ENCODE data around the gene PPIL1. TPM values are rescaled to one million over a fixed set of nuclear protein-coding genes. Genes with fewer than 3 reads are reported as not detected.

Gene PPIL1
- total and polyA plus RNA-seq, 10 of the 15 experiments (the other 5 are each of a cell fraction or from before 2014, with no cell fraction given): 39.5 to 95.8 (median 70.5) TPM

- TF ChIP-seq, protein P1, sequence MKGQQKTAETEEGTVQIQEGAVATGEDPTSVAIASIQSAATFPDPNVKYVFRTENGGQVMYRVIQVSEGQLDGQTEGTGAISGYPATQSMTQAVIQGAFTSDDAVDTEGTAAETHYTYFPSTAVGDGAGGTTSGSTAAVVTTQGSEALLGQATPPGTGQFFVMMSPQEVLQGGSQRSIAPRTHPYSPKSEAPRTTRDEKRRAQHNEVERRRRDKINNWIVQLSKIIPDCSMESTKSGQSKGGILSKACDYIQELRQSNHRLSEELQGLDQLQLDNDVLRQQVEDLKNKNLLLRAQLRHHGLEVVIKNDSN (IDR thresholded peaks at IDR 0.05; ENCODE audit: borderline replicate concordance, extremely low read length, insufficient read depth, low read depth, low read length): no peak
- TF ChIP-seq SPI1 (IDR thresholded peaks at IDR 0.05; ENCODE audit: borderline replicate concordance, insufficient read depth, low read depth, low read length): no peak
- no peak for TF ChIP-seq MEF2B (IDR thresholded peaks at IDR 0.05; ENCODE audit: partially characterized antibody, poor library complexity, severe bottlenecking)
- no peak for TF ChIP-seq PAX5 (IDR thresholded peaks at IDR 0.05; ENCODE audit: borderline replicate concordance, low read depth, low read length)
- no peak for TF ChIP-seq HDAC2 (IDR thresholded peaks at IDR 0.05)
- no peak for TF ChIP-seq BHLHE40 (IDR thresholded peaks at IDR 0.05; ENCODE audit: borderline replicate concordance in 1 of 2, low read depth in 2 of 2, low read length in 1 of 2)
- TF ChIP-seq GABPA (IDR thresholded peaks at IDR 0.05; ENCODE audit: low read depth): no peak
- no peak for TF ChIP-seq CHD4 (IDR thresholded peaks at IDR 0.05)
- no peak for TF ChIP-seq KDM1A (IDR thresholded peaks at IDR 0.05; ENCODE audit: borderline replicate concordance)
- TF ChIP-seq RAD21 (IDR thresholded peaks at IDR 0.05; ENCODE audit: insufficient read depth, low read depth, low read length): no peak
- TF ChIP-seq FOXK2 (IDR thresholded peaks at IDR 0.05): no peak
- no peak for TF ChIP-seq TBL1XR1 (IDR thresholded peaks at IDR 0.05; ENCODE audit: low read depth, low read length)
- no peak for TF ChIP-seq CHD2 (IDR thresholded peaks at IDR 0.05; ENCODE audit: borderline replicate concordance, low read depth, low read length)
- no peak for TF ChIP-seq RFX5 (IDR thresholded peaks at IDR 0.05; ENCODE audit: low read depth, low read length)
- TF ChIP-seq, protein P2, sequence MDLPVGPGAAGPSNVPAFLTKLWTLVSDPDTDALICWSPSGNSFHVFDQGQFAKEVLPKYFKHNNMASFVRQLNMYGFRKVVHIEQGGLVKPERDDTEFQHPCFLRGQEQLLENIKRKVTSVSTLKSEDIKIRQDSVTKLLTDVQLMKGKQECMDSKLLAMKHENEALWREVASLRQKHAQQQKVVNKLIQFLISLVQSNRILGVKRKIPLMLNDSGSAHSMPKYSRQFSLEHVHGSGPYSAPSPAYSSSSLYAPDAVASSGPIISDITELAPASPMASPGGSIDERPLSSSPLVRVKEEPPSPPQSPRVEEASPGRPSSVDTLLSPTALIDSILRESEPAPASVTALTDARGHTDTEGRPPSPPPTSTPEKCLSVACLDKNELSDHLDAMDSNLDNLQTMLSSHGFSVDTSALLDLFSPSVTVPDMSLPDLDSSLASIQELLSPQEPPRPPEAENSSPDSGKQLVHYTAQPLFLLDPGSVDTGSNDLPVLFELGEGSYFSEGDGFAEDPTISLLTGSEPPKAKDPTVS (IDR thresholded peaks at IDR 0.05; ENCODE audit: low read depth, low read length): no peak
- TF ChIP-seq NR2C1 (IDR thresholded peaks at IDR 0.05): no peak
- no peak for TF ChIP-seq CREM (IDR thresholded peaks at IDR 0.05; ENCODE audit: low read depth)
- no peak for TF ChIP-seq SP1 (IDR thresholded peaks at IDR 0.05; ENCODE audit: low read depth, low read length)
- no peak for TF ChIP-seq MEF2A (IDR thresholded peaks at IDR 0.05; ENCODE audit: insufficient read depth, low read depth, low read length)
- H3K4me2 ChIP-seq (ENCODE audit: control insufficient read depth, insufficient read depth): no peak overlapping the region
- ChIA-PET CTCF (interaction anchor here (1.4 to 1.6 kb wide), 2 partner anchors 64 to 81 kb away, joined by 5 to 9 read pairs; no protein-coding TSS in a partner anchor), RAD21 (ENCODE audit: unreplicated experiment) (no interaction called here), SMC1A (ENCODE audit: uncharacterized antibody, unreplicated experiment) (interaction anchor here (0.5 to 7.2 kb wide), 3 partner anchors 35 to 394 kb away, joined by 3 to 106 read pairs (median 3); no protein-coding TSS in a partner anchor), POLR2A (no interaction called here)
- H3K27ac ChIP-seq (ENCODE audit: control insufficient read depth, insufficient read depth): no peak overlapping the region
- H2AFZ ChIP-seq (ENCODE audit: control insufficient read depth, low read depth, low read length): no peak overlapping the region
- H3K9ac ChIP-seq (ENCODE audit: control insufficient read depth, insufficient read depth, low read length): no peak overlapping the region
- no TSS peak for BruUV-seq (replicated peaks)
- no peaks in the 10 kb centered on the region; the same call in 2 of the 3 replicates for H3K9me3 ChIP-seq (replicated peaks; ENCODE audit: control insufficient read depth, insufficient read depth, low read length)
- no peak for ATAC-seq
- FAIRE-seq: no peak
- no peaks in the 10 kb centered on the region for H3K4me1 ChIP-seq (ENCODE audit: control insufficient read depth, insufficient read depth, low read length)
- H3K27me3 ChIP-seq (replicated peaks in 1 of 2; ENCODE audit: control insufficient read depth in 2 of 2, insufficient read depth in 2 of 2, low read length in 1 of 2): no peaks in the 10 kb centered on the region
- in situ Hi-C loops (cut with MboI) (no loop called here), intact Hi-C loops (cut with micrococcal nuclease; ENCODE audit: unreplicated experiment) (no loop called here)
- 68% methylated on average over 4 of the region's 4 CpGs for whole genome bisulfite sequencing (ENCODE audit: insufficient coverage, insufficient replicate concordance, low lambda C conversion rate, missing lambda C conversion rate)
- no peak overlapping the region for H3K4me3 ChIP-seq
- H4K20me1 ChIP-seq (ENCODE audit: control insufficient read depth, insufficient read depth): no peaks in the 10 kb centered on the region
- DNase-seq (ENCODE audit: low read depth, low spot score): no peak
- no peaks in the 10 kb centered on the region for H3K36me3 ChIP-seq (ENCODE audit: control insufficient read depth in 2 of 2, insufficient read depth in 2 of 2, low read length in 1 of 2)
- H3K79me2 ChIP-seq (ENCODE audit: control insufficient read depth, insufficient read depth, low read length): no peaks in the 10 kb centered on the region
Measured at GRCh38 chr6:36847152-36847551, 27.5 kb downstream of the PPIL1 start.

All from GM12878 (cell line).